Measurements from ENCODE around the gene ARHGAP26. TPM values are rescaled to one million over a fixed set of nuclear protein-coding genes. Genes with fewer than 3 reads are reported as not detected.

The ARHGAP26 gene
- total and polyA plus RNA-seq, 10 donors, result 4.2 to 148 (median 55.5) TPM

DNA sequence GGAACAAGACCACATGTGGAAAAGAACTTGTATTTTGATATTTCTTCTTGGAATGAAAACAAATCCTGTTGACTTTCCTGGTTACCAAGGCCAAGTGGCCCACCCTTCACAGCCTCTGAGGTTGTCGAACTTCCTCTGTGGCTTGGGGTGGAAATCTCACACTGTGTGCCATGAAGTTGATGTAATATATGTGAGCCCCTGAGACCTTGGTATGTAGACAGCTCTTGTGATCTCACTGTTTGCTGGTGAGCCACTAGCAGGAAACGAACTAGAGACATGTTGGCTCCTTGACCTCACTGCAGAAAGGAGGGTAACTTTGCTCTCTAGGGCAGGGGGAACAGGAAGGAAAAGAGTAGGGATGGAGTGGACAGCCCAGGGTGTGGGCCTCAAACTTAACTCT lies 159.4 kb downstream of the ARHGAP26 start:
- 19 to 33% (median 27%) methylated on average over 2 of the region's 2 CpGs for WGBS, 5 donors
- Histone ChIP-seq H3K9me3 (no peaks in the 10 kb centered on the region), H3K27ac (peak overlapping the region in 5 of 8 donors; percentile 5 to 65 (median 40)), H3K4me3 (no peak overlapping the region), H3K36me3 (peaks cover 0 to 32% (median 6%) of the 10 kb centered on the region in 6 donors), H3K27me3 (replicated peaks in 1 of 7) (no peaks in the 10 kb centered on the region), H3K4me1 (peaks cover under 1 to 64% (median 34%) of the 10 kb centered on the region in 6 donors)
- DNase-seq, result no peak
- intact Hi-C loops (cut with DNase I; ENCODE audit: low total_unique reads), result loop anchor here (10.0 kb wide), 1 partner anchor 475 kb away; the partner anchor contains the start of gene NR3C1
- TF ChIP-seq POLR2AphosphoS5 (IDR thresholded peaks at IDR 0.05) (peak in 1 of 3 donors; percentile 39), POLR2A (IDR thresholded peaks at IDR 0.05) (no peak)
- TF ChIP-seq, protein P1, sequence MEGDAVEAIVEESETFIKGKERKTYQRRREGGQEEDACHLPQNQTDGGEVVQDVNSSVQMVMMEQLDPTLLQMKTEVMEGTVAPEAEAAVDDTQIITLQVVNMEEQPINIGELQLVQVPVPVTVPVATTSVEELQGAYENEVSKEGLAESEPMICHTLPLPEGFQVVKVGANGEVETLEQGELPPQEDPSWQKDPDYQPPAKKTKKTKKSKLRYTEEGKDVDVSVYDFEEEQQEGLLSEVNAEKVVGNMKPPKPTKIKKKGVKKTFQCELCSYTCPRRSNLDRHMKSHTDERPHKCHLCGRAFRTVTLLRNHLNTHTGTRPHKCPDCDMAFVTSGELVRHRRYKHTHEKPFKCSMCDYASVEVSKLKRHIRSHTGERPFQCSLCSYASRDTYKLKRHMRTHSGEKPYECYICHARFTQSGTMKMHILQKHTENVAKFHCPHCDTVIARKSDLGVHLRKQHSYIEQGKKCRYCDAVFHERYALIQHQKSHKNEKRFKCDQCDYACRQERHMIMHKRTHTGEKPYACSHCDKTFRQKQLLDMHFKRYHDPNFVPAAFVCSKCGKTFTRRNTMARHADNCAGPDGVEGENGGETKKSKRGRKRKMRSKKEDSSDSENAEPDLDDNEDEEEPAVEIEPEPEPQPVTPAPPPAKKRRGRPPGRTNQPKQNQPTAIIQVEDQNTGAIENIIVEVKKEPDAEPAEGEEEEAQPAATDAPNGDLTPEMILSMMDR (IDR thresholded peaks at IDR 0.05 in 8 of 11, conservative IDR thresholded peaks at IDR 0.05 in 3 of 11), result no peak

GRCh38 chr5:142930395-142931110 lies 160.4 kb downstream of the ARHGAP26 start:
- Histone ChIP-seq H3K9me3 (no peaks in the 10 kb centered on the region), H3K27ac (peak overlapping the region in 3 of 8 donors; percentile 25 to 65 (median 44)), H3K4me3 (no peak overlapping the region), H3K36me3 (peaks cover 0 to 32% (median 6%) of the 10 kb centered on the region in 6 donors), H3K27me3 (replicated peaks in 1 of 7) (no peaks in the 10 kb centered on the region), H3K4me1 (peaks cover 7 to 64% (median 31%) of the 10 kb centered on the region in 6 donors)
- intact Hi-C loops (cut with DNase I; ENCODE audit: low total_unique reads), result no loop called here
- DNase-seq, result no peak
- WGBS, 5 donors, result 91 to 94% (median 93%) methylated on average over 7 of the region's 7 CpGs
- TF ChIP-seq, protein P1 (IDR thresholded peaks at IDR 0.05 in 8 of 11, conservative IDR thresholded peaks at IDR 0.05 in 3 of 11), result no peak
- TF ChIP-seq POLR2AphosphoS5 (IDR thresholded peaks at IDR 0.05) (no peak), POLR2A (IDR thresholded peaks at IDR 0.05) (no peak)

GRCh38 chr5:142931896-142932686 lies 161.9 kb downstream of the ARHGAP26 start:
- DNase-seq, result no peak
- intact Hi-C loops (cut with DNase I; ENCODE audit: low total_unique reads), result no loop called here
- H3K4me1 ChIP-seq, result peaks cover 8 to 62% (median 22%) of the 10 kb centered on the region in 6 donors
- H3K4me3 ChIP-seq, result no peak overlapping the region
- H3K36me3 ChIP-seq, result peaks cover 0 to 32% (median 6%) of the 10 kb centered on the region in 6 donors
- TF ChIP-seq POLR2AphosphoS5 (IDR thresholded peaks at IDR 0.05) (peak in 1 of 3 donors; percentile 66), POLR2A (IDR thresholded peaks at IDR 0.05) (no peak)
- 79 to 91% (median 81%) methylated on average over 9 of the region's 9 CpGs for WGBS, 5 donors
- no peaks in the 10 kb centered on the region for H3K27me3 ChIP-seq (replicated peaks in 1 of 7)
- peak overlapping the region in 5 of 8 donors; percentile 11 to 43 (median 29) for H3K27ac ChIP-seq
- H3K9me3 ChIP-seq, result no peaks in the 10 kb centered on the region

DNA sequence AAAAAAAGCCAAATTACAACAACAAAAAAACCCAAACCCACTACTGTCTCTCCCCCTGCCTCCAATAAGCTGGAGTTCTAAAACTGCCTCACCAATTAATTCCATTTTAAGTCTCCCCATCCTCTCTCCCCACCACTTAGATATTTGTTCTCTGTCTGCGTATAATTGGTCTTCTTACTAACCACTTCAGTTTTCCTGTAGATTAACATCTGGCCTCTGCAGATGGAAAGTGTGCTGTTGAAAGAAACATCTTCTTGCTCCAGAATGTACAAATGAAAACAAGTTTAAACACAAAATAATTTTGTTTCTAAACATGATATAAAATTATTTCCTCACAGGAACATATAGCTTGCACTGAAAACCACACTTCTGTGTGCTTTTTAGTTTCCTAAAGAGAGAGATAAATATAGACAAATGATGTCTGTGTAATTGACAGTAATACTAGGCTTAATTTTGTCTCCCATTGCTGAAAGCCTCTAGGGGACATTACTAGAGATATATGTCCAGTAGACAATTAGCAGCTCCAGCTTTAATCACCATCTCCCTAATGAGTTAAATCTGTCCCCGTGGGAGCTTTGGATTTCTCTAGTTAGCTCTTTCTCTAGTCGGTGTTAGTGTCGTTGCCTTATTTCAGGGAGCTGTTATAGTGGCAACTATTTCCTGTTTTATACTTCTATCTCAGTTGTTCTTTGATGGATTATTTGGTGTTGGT lies 164.0 kb downstream of the ARHGAP26 start:
- intact Hi-C loops (cut with DNase I; ENCODE audit: low total_unique reads), result no loop called here
- WGBS, 5 donors, result 40 to 51% (median 45%) methylated on average over 4 of the region's 4 CpGs
- Histone ChIP-seq H3K36me3 (peaks cover 0 to 32% (median 6%) of the 10 kb centered on the region in 6 donors), H3K4me1 (peaks cover 8 to 72% (median 22%) of the 10 kb centered on the region in 6 donors), H3K27me3 (replicated peaks in 1 of 7) (no peaks in the 10 kb centered on the region), H3K9me3 (no peaks in the 10 kb centered on the region), H3K4me3 (no peak overlapping the region), H3K27ac (no peak overlapping the region)
- TF ChIP-seq, protein P1 (IDR thresholded peaks at IDR 0.05 in 8 of 11, conservative IDR thresholded peaks at IDR 0.05 in 3 of 11), result no peak
- TF ChIP-seq POLR2AphosphoS5 (IDR thresholded peaks at IDR 0.05), result no peak
- no peak for TF ChIP-seq POLR2A (IDR thresholded peaks at IDR 0.05)
- no peak for DNase-seq
